Measurements from ENCODE around the gene CLTA. TPM values are rescaled to one million over a fixed set of nuclear protein-coding genes. Genes with fewer than 3 reads are reported as not detected.
A peak's percentile ranks its signal among the peaks of the same experiment; 100 is the strongest.

The CLTA gene
- total RNA-seq, 2 donors from 2014 or later: 210 to 259 TPM

DNA sequence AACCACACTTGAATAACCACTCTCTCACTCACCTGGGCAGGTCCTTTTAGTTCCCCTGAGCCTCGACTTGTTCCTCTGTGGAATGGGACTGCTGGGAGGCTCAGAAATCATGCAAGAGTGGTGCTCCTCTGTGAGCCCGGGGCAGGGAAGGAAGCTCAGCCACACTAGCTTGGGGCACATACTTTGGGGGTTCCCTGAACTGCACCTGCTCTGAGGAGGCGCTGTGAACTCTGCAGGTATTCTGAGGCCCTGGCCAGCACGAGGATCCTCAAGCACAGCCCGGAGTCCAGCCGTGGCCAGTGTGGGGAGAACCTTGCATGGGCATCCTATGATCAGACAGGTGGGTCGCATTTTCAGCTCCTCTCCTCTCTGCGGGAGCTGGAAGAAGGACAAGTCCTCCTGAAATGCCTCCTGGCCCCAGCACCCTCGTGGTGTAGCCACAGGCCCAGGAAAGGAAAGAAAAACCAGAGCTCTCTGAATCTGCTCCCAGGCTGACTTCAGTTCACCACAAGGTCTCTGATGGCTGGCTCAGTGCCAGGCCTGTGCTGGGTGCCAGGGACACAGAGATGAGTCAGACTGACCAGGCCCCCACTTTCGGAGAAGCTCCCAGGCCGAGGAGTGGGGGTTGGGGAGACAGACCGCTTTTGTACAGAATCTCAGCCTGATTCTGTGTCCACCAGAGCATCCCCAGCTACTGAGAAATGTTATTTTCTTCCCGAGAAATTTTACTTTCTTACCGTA, 42.2 kb upstream of the CLTA start:
- peak overlapping the region; percentile 61 to 67 for H3K27ac ChIP-seq
- no peak for TF ChIP-seq POLR2A (IDR thresholded peaks at IDR 0.05)
- TF ChIP-seq, protein P1, sequence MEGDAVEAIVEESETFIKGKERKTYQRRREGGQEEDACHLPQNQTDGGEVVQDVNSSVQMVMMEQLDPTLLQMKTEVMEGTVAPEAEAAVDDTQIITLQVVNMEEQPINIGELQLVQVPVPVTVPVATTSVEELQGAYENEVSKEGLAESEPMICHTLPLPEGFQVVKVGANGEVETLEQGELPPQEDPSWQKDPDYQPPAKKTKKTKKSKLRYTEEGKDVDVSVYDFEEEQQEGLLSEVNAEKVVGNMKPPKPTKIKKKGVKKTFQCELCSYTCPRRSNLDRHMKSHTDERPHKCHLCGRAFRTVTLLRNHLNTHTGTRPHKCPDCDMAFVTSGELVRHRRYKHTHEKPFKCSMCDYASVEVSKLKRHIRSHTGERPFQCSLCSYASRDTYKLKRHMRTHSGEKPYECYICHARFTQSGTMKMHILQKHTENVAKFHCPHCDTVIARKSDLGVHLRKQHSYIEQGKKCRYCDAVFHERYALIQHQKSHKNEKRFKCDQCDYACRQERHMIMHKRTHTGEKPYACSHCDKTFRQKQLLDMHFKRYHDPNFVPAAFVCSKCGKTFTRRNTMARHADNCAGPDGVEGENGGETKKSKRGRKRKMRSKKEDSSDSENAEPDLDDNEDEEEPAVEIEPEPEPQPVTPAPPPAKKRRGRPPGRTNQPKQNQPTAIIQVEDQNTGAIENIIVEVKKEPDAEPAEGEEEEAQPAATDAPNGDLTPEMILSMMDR (IDR thresholded peaks at IDR 0.05): peak in 1 of 4 experiments; percentile 8
- peak; percentile 72 for TF ChIP-seq POLR2AphosphoS5 (IDR thresholded peaks at IDR 0.05)
- 45% methylated on average over 14 of the region's 14 CpGs for WGBS
- H3K9me3 ChIP-seq: no peaks in the 10 kb centered on the region
- H3K4me1 ChIP-seq (replicated peaks): no peaks in the 10 kb centered on the region
- H3K4me3 ChIP-seq: no peak overlapping the region
- DNase-seq (ENCODE audit: low spot score): peak; percentile 63
- no peaks in the 10 kb centered on the region for H3K27me3 ChIP-seq (replicated peaks; ENCODE audit: insufficient read depth)
- H3K36me3 ChIP-seq: no peaks in the 10 kb centered on the region
- intact Hi-C loops (cut with DNase I): no loop called here

- Histone ChIP-seq H3K27me3 (replicated peaks; ENCODE audit: insufficient read depth) (no peaks in the 10 kb centered on the region), H3K27ac (peak overlapping the region; percentile 52 to 67), H3K9me3 (no peaks in the 10 kb centered on the region), H3K4me3 (no peak overlapping the region), H3K4me1 (replicated peaks) (no peaks in the 10 kb centered on the region), H3K36me3 (no peaks in the 10 kb centered on the region)
- TF ChIP-seq POLR2AphosphoS5 (IDR thresholded peaks at IDR 0.05) (no peak), POLR2A (IDR thresholded peaks at IDR 0.05) (no peak)
- TF ChIP-seq, protein P1 (IDR thresholded peaks at IDR 0.05): no peak
- WGBS: 75% methylated on average over 4 of the region's 4 CpGs
- intact Hi-C loops (cut with DNase I): no loop called here
- no peak for DNase-seq (ENCODE audit: low spot score)
Observed at GRCh38 chr9:36149197-36149596, 41.5 kb upstream of the CLTA start.

- DNase-seq (ENCODE audit: low spot score): no peak
- TF ChIP-seq, protein P1 (IDR thresholded peaks at IDR 0.05): no peak
- no peak for TF ChIP-seq POLR2A (IDR thresholded peaks at IDR 0.05)
- no peak for TF ChIP-seq POLR2AphosphoS5 (IDR thresholded peaks at IDR 0.05)
- Histone ChIP-seq H3K9me3 (no peaks in the 10 kb centered on the region), H3K4me1 (replicated peaks) (no peaks in the 10 kb centered on the region), H3K27ac (peak overlapping the region in 1 of 2 donors; percentile 67), H3K4me3 (no peak overlapping the region), H3K36me3 (no peaks in the 10 kb centered on the region), H3K27me3 (replicated peaks; ENCODE audit: insufficient read depth) (no peaks in the 10 kb centered on the region)
- 59% methylated on average over 4 of the region's 4 CpGs for WGBS
- intact Hi-C loops (cut with DNase I): no loop called here
Observed at GRCh38 chr9:36150574-36151315, 40.0 kb upstream of the CLTA start.

- H3K4me3 ChIP-seq: no peak overlapping the region
- intact Hi-C loops (cut with DNase I): no loop called here
- no peaks in the 10 kb centered on the region for H3K4me1 ChIP-seq (replicated peaks)
- no peak for DNase-seq (ENCODE audit: low spot score)
- WGBS: 69% methylated on average over 13 of the region's 14 CpGs
- no peaks in the 10 kb centered on the region for H3K27me3 ChIP-seq (replicated peaks; ENCODE audit: insufficient read depth)
- peak overlapping the region in 1 of 2 donors; percentile 42 for H3K27ac ChIP-seq
- H3K36me3 ChIP-seq: no peaks in the 10 kb centered on the region
- peak; percentile 17 for TF ChIP-seq POLR2AphosphoS5 (IDR thresholded peaks at IDR 0.05)
- TF ChIP-seq, protein P1 (IDR thresholded peaks at IDR 0.05): no peak
- no peaks in the 10 kb centered on the region for H3K9me3 ChIP-seq
Observed at GRCh38 chr9:36151316-36152210, 39.2 kb upstream of the CLTA start.

Measured in prostate gland (tissue), 2 donors.